ENCODE results near the gene AREL1.

The AREL1 gene

GRCh38 chr14:74685921-74686678, 26.8 kb downstream of the AREL1 start:
- TF ChIP-seq CTCF (IDR thresholded peaks at IDR 0.05; ENCODE audit: low read depth, low read length) = no peak
- no peak for DNase-seq (ENCODE audit: low read depth, low spot score)
- no peak overlapping the region for H3K4me3 ChIP-seq (ENCODE audit: low read depth, low read length)
- in situ Hi-C loops (cut with HindIII; ENCODE audit: low sequenced_read_pairs) = no loop called here

- in situ Hi-C loops (cut with HindIII; ENCODE audit: low sequenced_read_pairs) = no loop called here
- no peak for TF ChIP-seq CTCF (IDR thresholded peaks at IDR 0.05; ENCODE audit: low read depth, low read length)
- no peak overlapping the region for H3K4me3 ChIP-seq (ENCODE audit: low read depth, low read length)
- DNase-seq (ENCODE audit: low read depth, low spot score) = no peak
Observed at GRCh38 chr14:74685056-74685455, 27.8 kb downstream of the AREL1 start.

- in situ Hi-C loops (cut with HindIII; ENCODE audit: low sequenced_read_pairs) = no loop called here
- no peak for DNase-seq (ENCODE audit: low read depth, low spot score)
- no peak overlapping the region for H3K4me3 ChIP-seq (ENCODE audit: low read depth, low read length)
- no peak for TF ChIP-seq CTCF (IDR thresholded peaks at IDR 0.05; ENCODE audit: low read depth, low read length)
Observed at GRCh38 chr14:74684434-74684833, 28.4 kb downstream of the AREL1 start.

- no peak for TF ChIP-seq CTCF (IDR thresholded peaks at IDR 0.05; ENCODE audit: low read depth, low read length)
- DNase-seq (ENCODE audit: low read depth, low spot score) = no peak
- no peak overlapping the region for H3K4me3 ChIP-seq (ENCODE audit: low read depth, low read length)
- in situ Hi-C loops (cut with HindIII; ENCODE audit: low sequenced_read_pairs) = no loop called here
Observed at GRCh38 chr14:74683406-74683805, 29.5 kb downstream of the AREL1 start.

- no peak for DNase-seq (ENCODE audit: low read depth, low spot score)
- no peak overlapping the region for H3K4me3 ChIP-seq (ENCODE audit: low read depth, low read length)
- in situ Hi-C loops (cut with HindIII; ENCODE audit: low sequenced_read_pairs) = no loop called here
- TF ChIP-seq CTCF (IDR thresholded peaks at IDR 0.05; ENCODE audit: low read depth, low read length) = no peak
Observed at GRCh38 chr14:74682169-74682952, 30.5 kb downstream of the AREL1 start.

- TF ChIP-seq CTCF (IDR thresholded peaks at IDR 0.05; ENCODE audit: low read depth, low read length) = no peak
- in situ Hi-C loops (cut with HindIII; ENCODE audit: low sequenced_read_pairs) = no loop called here
Observed at GRCh38 chr14:74675219-74675618, 37.7 kb downstream of the AREL1 start.

More at GRCh38 chr14:74675219-74675618, 37.7 kb downstream of the AREL1 start:
- DNase-seq (ENCODE audit: low read depth, low spot score) = no peak
- H3K4me3 ChIP-seq (ENCODE audit: low read depth, low read length) = no peak overlapping the region

All from astrocyte of the spinal cord (primary cell).